Trophoblast cell (in vitro differentiated cells and primary cell): Measurements from ENCODE around the gene AGPS.
A peak's percentile ranks its signal among the peaks of the same experiment; 100 is the strongest.

Experiments
- DNase-seq, 2 donors: peaks; one replicate each; pipeline ENCODE4 v3.0.0-alpha.2; 2016
- H2AFZ ChIP-seq: 2 replicates; pipeline ENCODE4 v1.6.1; 2013; ENCODE audit warnings: low read length, moderate library complexity, mild to moderate bottlenecking; ENCODE audit not compliant: insufficient read depth, poor library complexity
- H2AK5ac ChIP-seq: 2 replicates; pipeline ENCODE4 v1.6.1; 2013; ENCODE audit warnings: mild to moderate bottlenecking, low read length
- H2BK120ac ChIP-seq: 2 replicates; pipeline ENCODE4 v1.6.1; 2013; ENCODE audit warnings: low read length, mild to moderate bottlenecking, moderate library complexity; ENCODE audit not compliant: insufficient read depth, poor library complexity
- H2BK12ac ChIP-seq: 2 replicates; pipeline ENCODE4 v1.6.1; 2013; ENCODE audit warnings: mild to moderate bottlenecking, low read length, moderate library complexity
- H2BK5ac ChIP-seq: 2 replicates; pipeline ENCODE4 v1.6.1; 2013; ENCODE audit warnings: low read length, low read depth, moderate library complexity, mild to moderate bottlenecking; ENCODE audit not compliant: poor library complexity
- H3K14ac ChIP-seq: 2 replicates; pipeline ENCODE4 v1.6.1; 2013; ENCODE audit warnings: mild to moderate bottlenecking, low read length
- H3K18ac ChIP-seq: 2 replicates; pipeline ENCODE4 v1.6.1; 2013; ENCODE audit warnings: mild to moderate bottlenecking, low read length
- H3K23ac ChIP-seq: 2 replicates; pipeline ENCODE4 v1.6.1; 2013; ENCODE audit warnings: low read length
- H3K27ac ChIP-seq: 2 replicates; pipeline ENCODE4 v1.5.1; 2013; ENCODE audit warnings: low read depth, mild to moderate bottlenecking, inconsistent platforms, low read length, moderate library complexity
- H3K27me3 ChIP-seq: 2 replicates; pipeline ENCODE4 v1.6.1; 2013; ENCODE audit warnings: inconsistent platforms, mild to moderate bottlenecking, low read length, moderate library complexity; ENCODE audit not compliant: insufficient read depth
- H3K36me3 ChIP-seq, 2 experiments: 1 replicate in 1 of 2; 2 replicates in 1 of 2; pipeline ENCODE4 v1.6.1; 2013; ENCODE audit warnings: low read length in 2 of 2, mild to moderate bottlenecking in 2 of 2, moderate library complexity in 1 of 2; ENCODE audit not compliant: insufficient read depth in 2 of 2, control insufficient read depth in 1 of 2
- H3K4ac ChIP-seq: 2 replicates; pipeline ENCODE4 v1.6.1; 2013; ENCODE audit warnings: low read depth, mild to moderate bottlenecking, low read length, moderate library complexity
- H3K4me1 ChIP-seq, 2 experiments: 1 replicate in 1 of 2; 2 replicates in 1 of 2; pipeline ENCODE4 v1.6.1; 2013; ENCODE audit warnings: low read length in 2 of 2, mild to moderate bottlenecking in 2 of 2, moderate library complexity in 1 of 2; ENCODE audit not compliant: insufficient read depth in 2 of 2, control insufficient read depth in 1 of 2
- H3K4me2 ChIP-seq: 2 replicates; pipeline ENCODE4 v1.6.1; 2013; ENCODE audit warnings: inconsistent platforms, mild to moderate bottlenecking, low read length, moderate library complexity
- H3K4me3 ChIP-seq: 2 replicates; pipeline ENCODE4 v1.5.1; 2013; ENCODE audit warnings: mild to moderate bottlenecking, low read depth, low read length, inconsistent platforms
- H3K79me1 ChIP-seq: one replicate; pipeline ENCODE4 v1.6.1; 2013; ENCODE audit warnings: low read length
- H3K79me2 ChIP-seq: 2 replicates; pipeline ENCODE4 v1.6.1; 2013; ENCODE audit warnings: low read length, mild to moderate bottlenecking; ENCODE audit not compliant: control insufficient read depth, insufficient read depth, poor library complexity
- H3K9ac ChIP-seq: 2 replicates; pipeline ENCODE4 v1.6.1; 2013; ENCODE audit warnings: mild to moderate bottlenecking, low read length
- H3K9me3 ChIP-seq: 2 replicates; pipeline ENCODE4 v1.6.1; 2013; ENCODE audit warnings: low read depth, mild to moderate bottlenecking, control low read depth, inconsistent platforms, low read length; ENCODE audit not compliant: insufficient read depth
- H4K12ac ChIP-seq: 2 replicates; pipeline ENCODE4 v1.6.1; 2013; ENCODE audit warnings: low read depth, mild to moderate bottlenecking, low read length, moderate library complexity
- H4K8ac ChIP-seq: 2 replicates; pipeline ENCODE4 v1.6.1; 2013; ENCODE audit warnings: low read depth, mild to moderate bottlenecking, low read length, moderate library complexity
- H4K91ac ChIP-seq: one replicate; pipeline ENCODE4 v1.6.1; 2013; ENCODE audit warnings: low read depth, mild to moderate bottlenecking, low read length, moderate library complexity
- WGBS: extraction: QIAGEN DNeasy Blood & Tissue Kit; methylation state at CpG from one replicate; pipeline ENCODE4 v1.1.7; 2013; ENCODE audit warnings: missing lambda C conversion rate; ENCODE audit not compliant: insufficient read length, insufficient coverage; ENCODE audit errors: extremely low coverage; 5-methylcytosine and 5-hydroxymethylcytosine counted together

The AGPS gene

GRCh38 chr2:177460973-177461585 is 68.5 kb downstream of the AGPS start:
- Histone ChIP-seq H2AK5ac (no peak overlapping the region), H3K14ac (no peak overlapping the region)

GRCh38 chr2:177464549-177464948 is 72.0 kb downstream of the AGPS start:
- no CpG with 5 or more reads among the region's 3 CpGs for WGBS
- Histone ChIP-seq H4K8ac (no peak overlapping the region), H3K79me1 (no peaks in the 10 kb centered on the region), H3K9me3 (peaks cover 4% of the 10 kb centered on the region), H3K79me2 (no peaks in the 10 kb centered on the region), H3K27me3 (no peaks in the 10 kb centered on the region), H3K4ac (no peak overlapping the region), H3K14ac (no peak overlapping the region), H3K23ac (no peak overlapping the region), H3K18ac (no peak overlapping the region), H2AFZ (no peak overlapping the region), H3K4me2 (no peak overlapping the region), H3K27ac (no peak overlapping the region), H3K36me3 (peaks cover 7 to 13% of the 10 kb centered on the region in 2 experiments), H3K4me3 (no peak overlapping the region), H2BK120ac (no peak overlapping the region), H3K9ac (no peak overlapping the region), H2BK5ac (no peak overlapping the region), H4K12ac (no peak overlapping the region), H3K4me1 (no peaks in the 10 kb centered on the region), H2BK12ac (no peak overlapping the region), H2AK5ac (no peak overlapping the region), H4K91ac (no peak overlapping the region)
- peak in 1 of 2 donors; percentile 6 for DNase-seq

More at GRCh38 chr2:177460973-177461585, 68.5 kb downstream of the AGPS start:
- Histone ChIP-seq H3K4me3 (no peak overlapping the region), H3K4ac (no peak overlapping the region), H2BK12ac (no peak overlapping the region), H3K36me3 (peaks cover 4 to 7% of the 10 kb centered on the region in 2 experiments), H3K4me1 (no peaks in the 10 kb centered on the region), H3K27ac (no peak overlapping the region), H2BK120ac (no peak overlapping the region), H3K23ac (no peak overlapping the region), H3K4me2 (no peak overlapping the region), H3K9me3 (peaks cover 2% of the 10 kb centered on the region), H4K91ac (no peak overlapping the region), H4K12ac (no peak overlapping the region), H3K27me3 (no peaks in the 10 kb centered on the region), H4K8ac (no peak overlapping the region), H3K18ac (no peak overlapping the region), H3K79me1 (no peaks in the 10 kb centered on the region), H2BK5ac (no peak overlapping the region), H3K9ac (no peak overlapping the region), H2AFZ (no peak overlapping the region), H3K79me2 (no peaks in the 10 kb centered on the region)
- WGBS: no CpG with 5 or more reads among the region's 5 CpGs
- DNase-seq: peak in 1 of 2 donors; percentile 17

GRCh38 chr2:177465400-177466138 is 73.0 kb downstream of the AGPS start:
- no peak overlapping the region for H4K8ac ChIP-seq
- no peaks in the 10 kb centered on the region for H3K27me3 ChIP-seq
- H3K79me1 ChIP-seq: no peaks in the 10 kb centered on the region
- H4K12ac ChIP-seq: no peak overlapping the region
- H2AK5ac ChIP-seq: no peak overlapping the region
- H4K91ac ChIP-seq: no peak overlapping the region
- no peak overlapping the region for H3K14ac ChIP-seq
- H3K36me3 ChIP-seq: peaks cover 7 to 13% of the 10 kb centered on the region in 2 experiments
- no CpG with 5 or more reads among the region's 14 CpGs for WGBS
- no peak overlapping the region for H3K4me3 ChIP-seq
- no peak overlapping the region for H2AFZ ChIP-seq
- H3K9ac ChIP-seq: no peak overlapping the region
- no peaks in the 10 kb centered on the region for H3K4me1 ChIP-seq
- DNase-seq: no peak
- H3K18ac ChIP-seq: no peak overlapping the region
- no peak overlapping the region for H2BK12ac ChIP-seq
- peaks cover 4% of the 10 kb centered on the region for H3K9me3 ChIP-seq
- no peaks in the 10 kb centered on the region for H3K79me2 ChIP-seq
- H2BK5ac ChIP-seq: no peak overlapping the region
- no peak overlapping the region for H3K4me2 ChIP-seq
- no peak overlapping the region for H3K27ac ChIP-seq
- H2BK120ac ChIP-seq: no peak overlapping the region
- H3K4ac ChIP-seq: no peak overlapping the region
- H3K23ac ChIP-seq: no peak overlapping the region

- Histone ChIP-seq H3K18ac (no peak overlapping the region), H3K4ac (no peak overlapping the region), H2BK120ac (no peak overlapping the region), H3K4me2 (no peak overlapping the region), H2AFZ (no peak overlapping the region), H3K79me1 (no peaks in the 10 kb centered on the region), H3K36me3 (peaks cover 7 to 13% of the 10 kb centered on the region in 2 experiments), H4K8ac (no peak overlapping the region), H3K4me3 (no peak overlapping the region), H3K4me1 (no peaks in the 10 kb centered on the region), H3K27ac (no peak overlapping the region), H2AK5ac (no peak overlapping the region), H3K14ac (no peak overlapping the region), H3K9ac (no peak overlapping the region), H3K23ac (no peak overlapping the region), H3K79me2 (no peaks in the 10 kb centered on the region), H4K91ac (no peak overlapping the region), H3K9me3 (peaks cover 4% of the 10 kb centered on the region), H3K27me3 (no peaks in the 10 kb centered on the region), H4K12ac (no peak overlapping the region), H2BK5ac (no peak overlapping the region), H2BK12ac (no peak overlapping the region)
- peak in 1 of 2 donors; percentile 9 for DNase-seq
- no CpG with 5 or more reads among the region's 17 CpGs for WGBS
Observed at GRCh38 chr2:177466337-177467195, 74.0 kb downstream of the AGPS start.
